NB4 (cell line): Measurements from ENCODE around the gene NCAPH2.

Experiments
- CTCF ChIP-seq: IDR thresholded peaks from one replicate; pipeline ENCODE4 v1.5.1; 2012; ENCODE audit warnings: low read depth, low read length
- MAX ChIP-seq: IDR thresholded peaks from 2 replicates; pipeline ENCODE4 v1.6.1; 2011; ENCODE audit warnings: low read depth, low read length
- MYC ChIP-seq: IDR thresholded peaks from 2 replicates; pipeline ENCODE4 v1.6.1; 2011; ENCODE audit warnings: low read depth, low read length
- POLR2A ChIP-seq: IDR thresholded peaks from 2 replicates; pipeline ENCODE4 v1.6.1; 2011; ENCODE audit warnings: mild to moderate bottlenecking; ENCODE audit not compliant: insufficient read length; ENCODE audit errors: extremely low read depth

- no peak for TF ChIP-seq CTCF
- TF ChIP-seq MYC = no peak
- TF ChIP-seq MAX = no peak
- TF ChIP-seq POLR2A = no peak
Observed at GRCh38 chr22:50473855-50474671, 34.0 kb upstream of the NCAPH2 start.
